ENCODE measurements around the gene PPARG. TPM values are rescaled to one million over a fixed set of nuclear protein-coding genes. Genes with fewer than 3 reads are reported as not detected.

PPARG gene
- total and polyA plus RNA-seq, 7 donors: 9.7 to 111 (median 17.8) TPM

DNA sequence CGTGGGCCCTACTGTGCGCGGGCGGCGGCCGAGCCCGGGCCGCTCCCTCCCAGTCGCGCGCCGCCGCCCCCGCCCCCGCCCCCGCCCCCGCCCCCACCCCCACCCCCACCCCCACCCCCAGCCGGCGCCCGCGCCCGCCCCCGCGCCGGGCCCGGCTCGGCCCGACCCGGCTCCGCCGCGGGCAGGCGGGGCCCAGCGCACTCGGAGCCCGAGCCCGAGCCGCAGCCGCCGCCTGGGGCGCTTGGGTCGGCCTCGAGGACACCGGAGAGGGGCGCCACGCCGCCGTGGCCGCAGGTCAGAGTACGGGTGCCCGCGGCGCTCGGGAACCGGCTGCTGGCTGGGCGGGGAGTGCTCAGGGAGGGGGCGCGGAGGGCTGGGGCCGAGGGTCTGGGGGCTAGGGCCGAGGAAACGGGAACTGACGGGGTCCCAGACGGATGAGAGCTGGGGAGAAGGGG lies 1.1 kb upstream of the PPARG start:
- H3K9me3 ChIP-seq: peaks cover 0 to 5% (median 0%) of the 10 kb centered on the region in 4 donors
- TF ChIP-seq, protein P1, sequence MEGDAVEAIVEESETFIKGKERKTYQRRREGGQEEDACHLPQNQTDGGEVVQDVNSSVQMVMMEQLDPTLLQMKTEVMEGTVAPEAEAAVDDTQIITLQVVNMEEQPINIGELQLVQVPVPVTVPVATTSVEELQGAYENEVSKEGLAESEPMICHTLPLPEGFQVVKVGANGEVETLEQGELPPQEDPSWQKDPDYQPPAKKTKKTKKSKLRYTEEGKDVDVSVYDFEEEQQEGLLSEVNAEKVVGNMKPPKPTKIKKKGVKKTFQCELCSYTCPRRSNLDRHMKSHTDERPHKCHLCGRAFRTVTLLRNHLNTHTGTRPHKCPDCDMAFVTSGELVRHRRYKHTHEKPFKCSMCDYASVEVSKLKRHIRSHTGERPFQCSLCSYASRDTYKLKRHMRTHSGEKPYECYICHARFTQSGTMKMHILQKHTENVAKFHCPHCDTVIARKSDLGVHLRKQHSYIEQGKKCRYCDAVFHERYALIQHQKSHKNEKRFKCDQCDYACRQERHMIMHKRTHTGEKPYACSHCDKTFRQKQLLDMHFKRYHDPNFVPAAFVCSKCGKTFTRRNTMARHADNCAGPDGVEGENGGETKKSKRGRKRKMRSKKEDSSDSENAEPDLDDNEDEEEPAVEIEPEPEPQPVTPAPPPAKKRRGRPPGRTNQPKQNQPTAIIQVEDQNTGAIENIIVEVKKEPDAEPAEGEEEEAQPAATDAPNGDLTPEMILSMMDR (IDR thresholded peaks at IDR 0.05): no peak
- no peak for TF ChIP-seq POLR2AphosphoS5 (IDR thresholded peaks at IDR 0.05)
- no peak for TF ChIP-seq EP300 (IDR thresholded peaks at IDR 0.05)
- no peak for TF ChIP-seq POLR2A (IDR thresholded peaks at IDR 0.05)
- H3K36me3 ChIP-seq: no peaks in the 10 kb centered on the region
- intact Hi-C loops (cut with DNase I): no loop called here
- 1 to 2% methylated on average over 50 to 59 of the region's 63 CpGs for WGBS, 2 donors
- peaks cover 0 to 17% (median 14%) of the 10 kb centered on the region in 4 donors for H3K4me1 ChIP-seq
- H3K4me3 ChIP-seq: peak overlapping the region; percentile 56 to 65 (median 62)
- no peak for DNase-seq
- peaks cover 6 to 46% (median 37%) of the 10 kb centered on the region in 3 donors for H3K27me3 ChIP-seq
- H3K27ac ChIP-seq: peak overlapping the region; percentile 74 to 78 (median 76)

DNA sequence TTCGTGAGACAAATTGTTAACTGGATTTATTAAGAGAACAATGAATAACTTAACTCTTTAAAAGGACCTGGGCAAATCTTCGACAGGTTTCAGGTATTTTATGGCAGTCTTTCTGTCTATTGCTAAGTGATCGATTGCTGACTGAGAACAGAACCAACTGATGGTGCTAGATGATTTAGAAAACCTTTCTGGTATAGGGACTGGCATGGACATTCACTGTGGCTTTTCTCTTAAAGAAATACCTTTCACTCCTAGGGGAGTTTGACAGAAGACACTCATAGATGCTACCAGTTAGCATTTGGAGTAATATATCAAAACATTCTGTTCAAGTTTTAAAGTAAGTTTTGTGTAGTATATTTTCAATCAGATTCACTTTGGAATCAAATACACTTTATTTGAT lies 654 bp downstream of the PPARG start:
- peaks cover 0 to 5% (median 0%) of the 10 kb centered on the region in 4 donors for H3K9me3 ChIP-seq
- peaks cover 0 to 17% (median 14%) of the 10 kb centered on the region in 4 donors for H3K4me1 ChIP-seq
- DNase-seq: no peak
- intact Hi-C loops (cut with DNase I): no loop called here
- peak overlapping the region in 2 of 4 donors; percentile 62 to 65 for H3K4me3 ChIP-seq
- H3K27me3 ChIP-seq: peaks cover 6 to 45% (median 37%) of the 10 kb centered on the region in 3 donors
- no peaks in the 10 kb centered on the region for H3K36me3 ChIP-seq
- H3K27ac ChIP-seq: peak overlapping the region in 1 of 4 donors; percentile 76
- no peak for TF ChIP-seq POLR2A (IDR thresholded peaks at IDR 0.05)
- TF ChIP-seq POLR2AphosphoS5 (IDR thresholded peaks at IDR 0.05): no peak
- 12 to 51% methylated on average over 3 of the region's 3 CpGs for WGBS, 2 donors

DNA sequence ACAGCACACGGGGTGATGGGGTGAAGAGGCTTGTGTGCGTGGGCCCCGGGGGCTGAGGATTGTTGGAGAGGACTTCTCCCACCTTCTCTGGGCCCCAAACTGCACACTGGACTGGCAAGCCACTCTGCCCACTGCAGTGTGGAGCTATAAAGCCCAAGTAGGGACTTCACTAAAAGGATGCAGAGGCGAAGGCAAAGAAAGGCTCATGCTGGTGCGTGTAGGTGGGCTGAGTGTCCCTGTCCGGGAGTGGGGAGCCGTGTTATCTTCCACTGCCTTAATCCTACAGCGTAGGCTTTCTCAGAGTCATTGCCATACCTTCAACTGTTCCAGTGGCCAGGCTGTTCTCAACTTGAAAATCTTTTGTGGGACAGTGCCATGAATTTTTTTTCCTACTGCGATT lies 3.9 kb downstream of the PPARG start:
- Histone ChIP-seq H3K4me1 (peaks cover 0 to 13% (median 12%) of the 10 kb centered on the region in 4 donors), H3K27ac (no peak overlapping the region), H3K27me3 (peaks cover 6 to 14% (median 13%) of the 10 kb centered on the region in 3 donors), H3K9me3 (no peaks in the 10 kb centered on the region), H3K36me3 (no peaks in the 10 kb centered on the region), H3K4me3 (no peak overlapping the region)
- TF ChIP-seq POLR2A (IDR thresholded peaks at IDR 0.05) (no peak), EP300 (IDR thresholded peaks at IDR 0.05) (no peak), POLR2AphosphoS5 (IDR thresholded peaks at IDR 0.05) (no peak)
- TF ChIP-seq, protein P1 (IDR thresholded peaks at IDR 0.05): no peak
- no peak for DNase-seq
- WGBS, 2 donors: 19 to 69% methylated on average over 9 of the region's 9 CpGs
- intact Hi-C loops (cut with DNase I): no loop called here

DNA sequence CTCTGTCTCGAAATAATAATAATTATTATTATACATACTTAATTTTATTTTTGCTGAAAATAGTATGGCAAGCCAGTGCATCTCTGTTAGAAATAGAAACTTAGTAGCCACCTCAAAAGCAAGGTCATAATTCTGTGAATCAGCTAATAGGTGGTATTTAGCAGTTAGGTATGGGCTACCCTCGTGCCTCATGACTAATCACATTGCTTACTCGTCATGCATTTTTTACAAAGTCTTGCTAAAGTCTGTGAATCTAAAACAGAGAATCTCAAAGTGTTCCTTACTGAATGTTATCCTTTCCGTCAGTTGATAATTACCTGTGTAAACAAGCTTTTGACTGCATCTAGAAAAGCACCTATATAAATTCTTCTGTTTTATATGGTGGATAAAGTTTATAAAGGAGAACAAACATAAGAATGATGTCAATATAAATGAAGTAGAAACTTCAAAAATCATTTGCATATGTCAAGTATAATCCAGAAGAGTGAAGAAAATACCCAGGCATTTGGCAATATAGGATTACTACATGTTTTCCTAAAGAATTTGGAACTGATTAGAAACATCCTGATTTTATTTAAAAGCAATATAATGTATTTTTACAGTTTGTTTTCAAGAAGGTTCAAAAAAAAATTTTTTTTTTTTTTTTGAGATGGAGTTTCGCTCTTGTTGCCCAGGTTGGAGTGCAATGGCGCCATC lies 6.2 kb downstream of the PPARG start:
- TF ChIP-seq POLR2A (IDR thresholded peaks at IDR 0.05) (no peak), POLR2AphosphoS5 (IDR thresholded peaks at IDR 0.05) (no peak), EP300 (IDR thresholded peaks at IDR 0.05) (no peak)
- TF ChIP-seq, protein P1 (IDR thresholded peaks at IDR 0.05): no peak
- Histone ChIP-seq H3K27ac (no peak overlapping the region), H3K4me1 (no peaks in the 10 kb centered on the region), H3K4me3 (no peak overlapping the region), H3K9me3 (no peaks in the 10 kb centered on the region), H3K36me3 (no peaks in the 10 kb centered on the region), H3K27me3 (no peaks in the 10 kb centered on the region)
- 52 to 80% methylated on average over 6 of the region's 6 CpGs for WGBS, 2 donors
- intact Hi-C loops (cut with DNase I): no loop called here
- DNase-seq: no peak

DNA sequence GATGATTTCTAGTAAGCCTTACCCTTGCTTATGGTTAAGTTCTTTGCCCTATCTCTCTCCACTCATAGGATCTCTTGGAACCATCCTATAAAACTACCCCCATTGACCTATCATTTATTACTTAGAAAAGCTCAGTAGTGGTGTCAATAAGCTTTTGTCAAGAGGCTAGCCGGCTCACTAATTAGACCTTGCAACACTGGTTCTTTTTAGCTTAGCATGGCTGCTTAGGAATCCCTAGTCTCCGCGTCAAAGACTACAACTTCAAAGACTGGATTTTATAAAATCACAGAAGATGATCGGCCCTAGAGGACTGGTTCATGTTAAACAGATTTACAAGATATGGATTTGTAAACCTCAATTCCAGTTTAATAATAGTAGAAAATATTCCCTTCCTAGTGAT lies 7.6 kb downstream of the PPARG start:
- no peak overlapping the region for H3K4me3 ChIP-seq
- H3K27me3 ChIP-seq: no peaks in the 10 kb centered on the region
- H3K9me3 ChIP-seq: no peaks in the 10 kb centered on the region
- H3K36me3 ChIP-seq: no peaks in the 10 kb centered on the region
- intact Hi-C loops (cut with DNase I): no loop called here
- H3K27ac ChIP-seq: no peak overlapping the region
- 77 to 90% methylated on average over 4 of the region's 4 CpGs for WGBS, 2 donors
- no peak for DNase-seq
- no peaks in the 10 kb centered on the region for H3K4me1 ChIP-seq
- TF ChIP-seq, protein P1 (IDR thresholded peaks at IDR 0.05): no peak
- TF ChIP-seq POLR2A (IDR thresholded peaks at IDR 0.05) (no peak), EP300 (IDR thresholded peaks at IDR 0.05) (no peak), POLR2AphosphoS5 (IDR thresholded peaks at IDR 0.05) (no peak)

Measured in sigmoid colon (tissue), 7 donors.